ENCODE data around the gene ADH4.

GRCh38 chr4:99190336-99190735 is 46.2 kb upstream of the ADH4 start:
- no peak for TF ChIP-seq CTCF (IDR thresholded peaks at IDR 0.05)
- no peak for TF ChIP-seq POLR2A (IDR thresholded peaks at IDR 0.05; ENCODE audit: low read depth)
- TF ChIP-seq EP300 (IDR thresholded peaks at IDR 0.05), result no peak
- TF ChIP-seq POLR2AphosphoS5 (IDR thresholded peaks at IDR 0.05), result no peak

Measured in esophagus muscularis mucosa (tissue), 4 donors.